GM23248 (cell line): ENCODE data around the gene GSK3A. TPM values are rescaled to one million over a fixed set of nuclear protein-coding genes. Genes with fewer than 3 reads are reported as not detected.

Source experiments
- DNase-seq: peaks from one replicate; pipeline ENCODE4 v3.0.0-alpha.2; 2015
- H2AFZ ChIP-seq: fragments of 200-600 bp; sonication (generic); 2 replicates; pipeline ENCODE4 v1.6.1; 2016; ENCODE audit warnings: antibody characterized with exemption
- H3F3A ChIP-seq: fragments of 200-600 bp; sonication (generic); 2 replicates; pipeline ENCODE4 v1.6.1; 2016; ENCODE audit warnings: mild to moderate bottlenecking, antibody characterized with exemption, mixed run types; ENCODE audit not compliant: insufficient read depth
- H3K27ac ChIP-seq: fragments of 200-600 bp; sonication (generic); 2 replicates; pipeline ENCODE4 v1.5.1; 2016; ENCODE audit warnings: mild to moderate bottlenecking
- H3K27me3 ChIP-seq: fragments of 200-600 bp; sonication (generic); replicated peaks from 2 replicates; pipeline ENCODE4 v1.6.1; 2016; ENCODE audit warnings: mild to moderate bottlenecking; ENCODE audit not compliant: insufficient read depth
- H3K36me3 ChIP-seq: fragments of 200-600 bp; sonication (generic); 2 replicates; pipeline ENCODE4 v1.6.1; 2016; ENCODE audit warnings: low read depth, mild to moderate bottlenecking
- H3K4me1 ChIP-seq: fragments of 200-600 bp; sonication (generic); 2 replicates; pipeline ENCODE4 v1.6.1; 2016; ENCODE audit warnings: mild to moderate bottlenecking; ENCODE audit not compliant: insufficient read depth
- H3K4me2 ChIP-seq: fragments of 200-600 bp; sonication (generic); one replicate; pipeline ENCODE4 v1.6.1; 2016; ENCODE audit warnings: mild to moderate bottlenecking; ENCODE audit not compliant: unreplicated experiment
- H3K4me3 ChIP-seq: fragments of 200-600 bp; sonication (generic); 2 replicates; pipeline ENCODE4 v1.5.1; 2016; ENCODE audit warnings: mild to moderate bottlenecking
- H3K79me2 ChIP-seq: fragments of 200-600 bp; sonication (generic); 2 replicates; pipeline ENCODE4 v1.6.1; 2016; ENCODE audit warnings: mild to moderate bottlenecking; ENCODE audit not compliant: insufficient read depth
- H3K9ac ChIP-seq: fragments of 200-600 bp; sonication (generic); 2 replicates; pipeline ENCODE4 v1.6.1; 2016; ENCODE audit warnings: mild to moderate bottlenecking
- H3K9me2 ChIP-seq: fragments of 200-600 bp; sonication (generic); 2 replicates; pipeline ENCODE4 v1.6.1; 2016; ENCODE audit warnings: mixed run types, mild to moderate bottlenecking, moderate library complexity; ENCODE audit not compliant: insufficient read depth
- H3K9me3 ChIP-seq: fragments of 200-600 bp; sonication (generic); one replicate; pipeline ENCODE4 v1.6.1; 2017; ENCODE audit warnings: low read depth
- H4K20me1 ChIP-seq: fragments of 200-600 bp; sonication (generic); 2 replicates; pipeline ENCODE4 v1.6.0; 2016; ENCODE audit not compliant: insufficient read depth
- EZH2 ChIP-seq: fragments of 200-600 bp; sonication (generic); IDR thresholded peaks from 2 replicates; pipeline ENCODE4 v1.6.1; 2018; ENCODE audit warnings: antibody characterized with exemption, mild to moderate bottlenecking; ENCODE audit not compliant: insufficient read depth, poor library complexity, severe bottlenecking
- EZH2phosphoT487 ChIP-seq: fragments of 200-600 bp; sonication (generic); IDR thresholded peaks from 2 replicates; pipeline ENCODE4 v1.6.1; 2018; ENCODE audit warnings: antibody characterized with exemption, moderate library complexity, mild to moderate bottlenecking, low read depth; ENCODE audit not compliant: insufficient read depth
- WGBS, 2 experiments: methylation state at CpG; one replicate each; pipeline ENCODE4 v1.1.6; 2015 to 2017; ENCODE audit warnings: low lambda C conversion rate in 2 of 2, low coverage in 1 of 2; ENCODE audit errors: missing lambda C conversion rate in 2 of 2; 5-methylcytosine and 5-hydroxymethylcytosine counted together
- in situ Hi-C: fragments of 300-500 bp; cut with MboI; formaldehyde crosslinking; loops from 2 replicates; pipeline ENCODE4 v1.15.0; 2020
- polyA plus RNA-seq: library from polyadenylated mRNA; unstranded; fragments of >200 nt; fragmentation: Nextera tagmentation; extraction: Ambion mirVana; gene quantifications from 2 replicates; pipeline ENCODE4 v1.2.1, GENCODE V29; 2016
- total RNA-seq: library from RNA; depleted of rRNA; stranded (reverse); fragments of >200 nt; shearing (Covaris generic); gene quantifications from 2 replicates; pipeline ENCODE4 v1.2.3, GENCODE V29; 2014

Gene GSK3A
- total and polyA plus RNA-seq, 2 experiments from 2014 or later: 13.0 to 33.4 TPM

DNA sequence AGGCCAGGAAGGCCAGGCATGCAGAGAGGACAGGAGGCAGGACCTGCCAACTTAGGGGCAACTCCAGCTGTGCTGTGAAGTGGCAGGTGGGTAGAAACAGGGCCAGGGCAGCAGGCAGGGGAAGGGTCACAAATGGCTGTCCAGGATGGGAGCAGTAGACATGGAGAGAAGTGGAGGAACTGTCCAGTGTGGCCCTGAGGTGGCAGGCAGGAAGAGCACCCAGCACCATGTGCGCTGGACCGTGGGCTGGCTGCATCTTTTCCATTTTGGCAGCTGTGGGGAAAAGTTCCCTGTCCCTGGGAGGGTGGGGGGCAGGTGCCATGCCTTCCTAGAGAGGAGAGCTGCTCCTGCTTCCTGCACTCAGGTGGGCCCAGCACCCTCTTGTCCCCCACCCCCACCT lies 38.7 kb downstream of the GSK3A start:
- 90 to 100% methylated on average over 2 of the region's 2 CpGs for WGBS, 2 experiments
- no peaks in the 10 kb centered on the region for H3K27me3 ChIP-seq
- no peak overlapping the region for H3K27ac ChIP-seq
- H3K36me3 ChIP-seq: peaks cover 9% of the 10 kb centered on the region; the same call in 1 of the 2 replicates
- no peak overlapping the region for H3K9ac ChIP-seq
- no peak overlapping the region for H2AFZ ChIP-seq
- H4K20me1 ChIP-seq: no peaks in the 10 kb centered on the region; the same call in 1 of the 2 replicates
- peaks cover 25% of the 10 kb centered on the region for H3F3A ChIP-seq
- TF ChIP-seq EZH2phosphoT487 (no peak), EZH2 (no peak)
- in situ Hi-C loops: no loop called here
- H3K9me2 ChIP-seq: no peaks in the 10 kb centered on the region
- no peak overlapping the region for H3K4me2 ChIP-seq
- DNase-seq: no peak
- no peaks in the 10 kb centered on the region for H3K9me3 ChIP-seq
- H3K79me2 ChIP-seq: peaks cover 37% of the 10 kb centered on the region
- H3K4me1 ChIP-seq: peaks cover 41% of the 10 kb centered on the region
- H3K4me3 ChIP-seq: no peak overlapping the region

DNA sequence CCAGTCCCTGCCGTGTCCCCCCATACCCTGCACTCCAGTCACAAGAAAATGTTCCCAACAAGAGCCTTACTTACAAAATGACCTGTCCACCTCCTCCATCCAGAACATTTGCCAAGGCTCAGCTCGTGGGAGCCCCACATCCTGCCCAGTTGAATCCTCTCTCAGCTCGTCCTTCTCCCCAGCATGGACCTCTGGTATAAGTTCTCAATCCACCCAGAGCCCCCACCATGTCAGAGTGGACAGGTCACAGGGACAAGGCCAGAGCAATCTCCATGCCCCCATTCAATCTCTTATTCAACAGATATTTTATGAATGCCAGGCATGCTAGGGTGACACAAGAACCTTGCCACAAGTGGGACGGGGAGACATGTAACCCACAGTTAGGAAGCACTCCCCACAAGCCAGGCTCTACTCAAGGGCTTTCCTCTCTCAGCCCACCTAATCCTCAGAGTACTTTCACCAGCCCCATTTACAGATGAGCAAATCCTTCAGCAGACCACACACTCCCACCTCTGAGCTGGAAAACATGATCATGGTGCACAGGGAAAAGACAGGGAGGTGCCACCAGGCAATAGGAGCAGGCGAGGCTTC lies 40.0 kb downstream of the GSK3A start:
- no peak overlapping the region for H3K4me3 ChIP-seq
- 88 to 89% methylated on average over 5 of the region's 5 CpGs for WGBS, 2 experiments
- DNase-seq: no peak
- H3K79me2 ChIP-seq: peaks cover 37% of the 10 kb centered on the region
- TF ChIP-seq EZH2phosphoT487 (no peak), EZH2 (no peak)
- H3F3A ChIP-seq: peaks cover 23% of the 10 kb centered on the region
- in situ Hi-C loops: no loop called here
- no peak overlapping the region for H3K9ac ChIP-seq
- H3K36me3 ChIP-seq: peaks cover 11% of the 10 kb centered on the region; the same call in 1 of the 2 replicates
- no peaks in the 10 kb centered on the region; the same call in 1 of the 2 replicates for H4K20me1 ChIP-seq
- H3K4me2 ChIP-seq: no peak overlapping the region
- H3K4me1 ChIP-seq: peaks cover 29% of the 10 kb centered on the region
- no peaks in the 10 kb centered on the region for H3K9me2 ChIP-seq
- no peaks in the 10 kb centered on the region for H3K27me3 ChIP-seq
- no peak overlapping the region for H3K27ac ChIP-seq
- no peaks in the 10 kb centered on the region for H3K9me3 ChIP-seq
- H2AFZ ChIP-seq: no peak overlapping the region

DNA sequence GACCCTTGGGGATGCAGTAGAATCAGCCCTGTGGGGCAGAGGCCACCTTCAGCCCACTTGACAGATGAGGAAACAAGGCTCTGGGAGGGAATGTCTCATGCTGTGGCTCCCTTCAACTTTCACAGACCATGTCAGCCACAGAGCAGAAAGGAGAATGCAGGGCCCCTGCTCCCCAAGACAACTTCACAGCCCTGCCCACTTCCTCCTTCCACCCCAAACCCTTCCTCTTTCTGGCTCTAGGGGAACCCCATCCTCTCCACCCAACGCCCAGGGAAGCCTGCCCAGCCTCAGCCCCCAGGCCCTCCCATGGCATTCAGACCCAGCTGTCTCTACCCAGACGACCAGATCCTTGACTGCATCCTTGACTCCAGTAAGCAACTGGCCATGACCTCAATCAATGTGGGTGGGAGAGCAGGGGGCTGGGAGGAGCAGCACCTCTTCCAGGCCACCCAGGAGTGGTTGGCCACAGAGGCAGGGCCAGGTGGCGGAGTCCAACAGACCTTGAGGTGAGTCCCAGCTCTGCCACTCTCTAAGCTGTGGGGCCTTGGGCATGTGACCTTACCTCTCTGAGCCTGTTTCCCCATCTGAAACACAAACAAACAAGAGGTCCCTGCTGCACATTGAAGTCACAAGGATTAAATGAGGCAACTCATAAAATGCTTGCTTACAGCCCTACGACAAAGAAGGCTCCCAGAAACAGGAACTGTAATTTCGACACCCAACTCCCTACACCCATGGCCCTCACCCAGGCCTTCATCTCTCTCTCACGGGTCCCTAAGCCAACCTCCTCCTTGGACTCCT lies 40.7 kb downstream of the GSK3A start:
- Histone ChIP-seq H3K79me2 (peaks cover 37% of the 10 kb centered on the region), H2AFZ (no peak overlapping the region), H3K27ac (no peak overlapping the region), H3K4me3 (no peak overlapping the region), H3K9me3 (no peaks in the 10 kb centered on the region), H3F3A (peaks cover 18% of the 10 kb centered on the region), H3K36me3 (peaks cover 11% of the 10 kb centered on the region; the same call in 1 of the 2 replicates), H3K27me3 (no peaks in the 10 kb centered on the region), H3K9ac (no peak overlapping the region), H3K9me2 (no peaks in the 10 kb centered on the region), H4K20me1 (no peaks in the 10 kb centered on the region; the same call in 1 of the 2 replicates), H3K4me2 (no peak overlapping the region), H3K4me1 (peaks cover 22% of the 10 kb centered on the region)
- TF ChIP-seq EZH2: no peak
- no peak for DNase-seq
- in situ Hi-C loops: no loop called here
- WGBS, 2 experiments: 84 to 86% methylated on average over 6 of the region's 6 CpGs

DNA sequence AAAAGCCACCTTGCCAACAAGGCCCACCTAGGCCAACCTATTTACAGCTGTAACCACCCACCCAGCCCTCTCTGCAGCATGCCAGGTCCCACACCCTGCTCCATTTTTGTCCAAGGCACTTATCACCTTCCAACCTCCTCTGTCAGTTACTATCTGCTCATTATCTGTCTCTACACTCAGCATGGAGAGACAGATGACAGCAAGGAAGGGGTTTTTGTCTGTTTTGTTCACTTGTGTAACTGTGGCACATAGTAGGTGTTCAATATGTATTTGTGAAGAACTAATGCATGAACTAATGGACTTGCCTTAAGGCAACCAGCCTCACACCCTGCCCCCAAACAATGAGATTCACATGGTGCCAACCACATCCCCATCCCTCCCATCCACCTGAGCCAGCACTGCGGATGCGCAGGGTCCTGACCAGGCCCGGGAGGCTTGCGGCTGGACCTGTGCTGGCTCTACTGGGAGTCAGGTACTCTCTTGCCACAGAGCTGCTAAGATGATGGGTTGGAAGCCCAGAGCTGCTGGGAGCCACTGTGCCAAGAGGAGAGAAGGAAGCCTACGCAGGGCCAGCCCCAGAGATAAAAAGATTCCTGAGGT lies 42.2 kb downstream of the GSK3A start:
- Histone ChIP-seq H2AFZ (no peak overlapping the region), H3K79me2 (peaks cover 26% of the 10 kb centered on the region), H3K27ac (no peak overlapping the region), H3K9me3 (no peaks in the 10 kb centered on the region), H3K27me3 (no peaks in the 10 kb centered on the region), H4K20me1 (no peaks in the 10 kb centered on the region; the same call in 1 of the 2 replicates), H3F3A (peaks cover 5% of the 10 kb centered on the region; the same call in 1 of the 2 replicates), H3K4me1 (peaks cover 7% of the 10 kb centered on the region; the same call in 1 of the 2 replicates), H3K9me2 (no peaks in the 10 kb centered on the region), H3K4me3 (no peak overlapping the region), H3K4me2 (no peak overlapping the region), H3K36me3 (peaks cover 11% of the 10 kb centered on the region; the same call in 1 of the 2 replicates), H3K9ac (no peak overlapping the region)
- TF ChIP-seq EZH2: no peak
- no peak for TF ChIP-seq EZH2phosphoT487
- WGBS, 2 experiments: 92% methylated on average over 5 of the region's 5 CpGs
- no peak for DNase-seq
- in situ Hi-C loops: no loop called here
